ENCODE results near the gene B3GALT5.

Gene B3GALT5

GRCh38 chr21:39675993-39676661 lies 63.4 kb downstream of the B3GALT5 start:
- no peak overlapping the region for H3K23ac ChIP-seq (ENCODE audit: low read length in 2 of 2)
- no peak overlapping the region for H2BK12ac ChIP-seq (ENCODE audit: low read length in 2 of 2)
- WGBS = 31% methylated on average over 14 of the region's 14 CpGs
- no peak overlapping the region for H2BK15ac ChIP-seq (ENCODE audit: low read depth, poor library complexity, severe bottlenecking)
- H2AK5ac ChIP-seq (ENCODE audit: low read length, severe bottlenecking) = no peak overlapping the region
- no peak overlapping the region for H3K4me3 ChIP-seq (ENCODE audit: insufficient read depth in 1 of 2, low read depth in 1 of 2, low read length in 2 of 2)
- DNase-seq = peak; percentile 81
- H3K27me3 ChIP-seq (ENCODE audit: control insufficient read depth in 1 of 2, insufficient read depth in 1 of 2, low read length in 2 of 2) = no peaks in the 10 kb centered on the region
- no peak overlapping the region for H3K27ac ChIP-seq (ENCODE audit: low read length, poor library complexity, severe bottlenecking)
- no peak overlapping the region for H3K14ac ChIP-seq (ENCODE audit: low read length in 2 of 2)
- no peak overlapping the region for H3K4ac ChIP-seq (ENCODE audit: low read depth in 1 of 2, low read length in 2 of 2)
- H3K79me1 ChIP-seq (replicated peaks; ENCODE audit: low read length, poor library complexity, severe bottlenecking) = peaks cover 3% of the 10 kb centered on the region
- H3K4me2 ChIP-seq (ENCODE audit: low read length, poor library complexity, severe bottlenecking) = no peak overlapping the region
- H3K9ac ChIP-seq (ENCODE audit: low read length) = no peak overlapping the region
- no peak overlapping the region for H2BK120ac ChIP-seq (ENCODE audit: low read depth, low read length)
- no peak overlapping the region for H3K18ac ChIP-seq (ENCODE audit: low read depth in 1 of 2, low read length in 2 of 2)
- no peak overlapping the region for H2BK5ac ChIP-seq (ENCODE audit: low read depth, low read length, poor library complexity, severe bottlenecking)
- no peak overlapping the region for H2AFZ ChIP-seq (ENCODE audit: low read depth, low read length)
- no peak overlapping the region for H4K8ac ChIP-seq (ENCODE audit: low read length)
- H3K36me3 ChIP-seq (ENCODE audit: control insufficient read depth in 1 of 2, insufficient read depth in 2 of 2, low read depth in 1 of 2, low read length in 2 of 2) = no peaks in the 10 kb centered on the region
- peaks cover 7% of the 10 kb centered on the region for H3K4me1 ChIP-seq (ENCODE audit: control insufficient read depth, insufficient read depth, low read depth, low read length)
- no peaks in the 10 kb centered on the region for H3K9me3 ChIP-seq (ENCODE audit: control insufficient read depth, low read length)
- H4K91ac ChIP-seq (ENCODE audit: low read length) = no peak overlapping the region

GRCh38 chr21:39680216-39680615 lies 67.5 kb downstream of the B3GALT5 start:
- H2BK5ac ChIP-seq (ENCODE audit: low read depth, low read length, poor library complexity, severe bottlenecking) = no peak overlapping the region
- no peak overlapping the region for H3K9ac ChIP-seq (ENCODE audit: low read length)
- no peaks in the 10 kb centered on the region for H3K79me1 ChIP-seq (replicated peaks; ENCODE audit: low read length, poor library complexity, severe bottlenecking)
- no peak overlapping the region for H3K4me3 ChIP-seq (ENCODE audit: insufficient read depth in 1 of 2, low read depth in 1 of 2, low read length in 2 of 2)
- H2BK120ac ChIP-seq (ENCODE audit: low read depth, low read length) = no peak overlapping the region
- no peak overlapping the region for H3K14ac ChIP-seq (ENCODE audit: low read length in 2 of 2)
- H2AFZ ChIP-seq (ENCODE audit: low read depth, low read length) = no peak overlapping the region
- H2AK5ac ChIP-seq (ENCODE audit: low read length, severe bottlenecking) = no peak overlapping the region
- H3K36me3 ChIP-seq (ENCODE audit: control insufficient read depth in 1 of 2, insufficient read depth in 2 of 2, low read depth in 1 of 2, low read length in 2 of 2) = no peaks in the 10 kb centered on the region
- no peak for DNase-seq
- H3K9me3 ChIP-seq (ENCODE audit: control insufficient read depth, low read length) = no peaks in the 10 kb centered on the region
- H3K4ac ChIP-seq (ENCODE audit: low read depth in 1 of 2, low read length in 2 of 2) = no peak overlapping the region
- peaks cover 5% of the 10 kb centered on the region for H3K4me1 ChIP-seq (ENCODE audit: control insufficient read depth, insufficient read depth, low read depth, low read length)
- no peak overlapping the region for H3K4me2 ChIP-seq (ENCODE audit: low read length, poor library complexity, severe bottlenecking)
- H3K18ac ChIP-seq (ENCODE audit: low read depth in 1 of 2, low read length in 2 of 2) = no peak overlapping the region
- 93% methylated on average over 2 of the region's 4 CpGs for WGBS
- H2BK12ac ChIP-seq (ENCODE audit: low read length in 2 of 2) = no peak overlapping the region
- no peak overlapping the region for H4K91ac ChIP-seq (ENCODE audit: low read length)
- no peak overlapping the region for H2BK15ac ChIP-seq (ENCODE audit: low read depth, poor library complexity, severe bottlenecking)
- no peaks in the 10 kb centered on the region for H3K27me3 ChIP-seq (ENCODE audit: control insufficient read depth in 1 of 2, insufficient read depth in 1 of 2, low read length in 2 of 2)
- H3K23ac ChIP-seq (ENCODE audit: low read length in 2 of 2) = no peak overlapping the region
- no peak overlapping the region for H3K27ac ChIP-seq (ENCODE audit: low read length, poor library complexity, severe bottlenecking)
- H4K8ac ChIP-seq (ENCODE audit: low read length) = no peak overlapping the region

GRCh38 chr21:39681257-39681656 lies 68.5 kb downstream of the B3GALT5 start:
- H3K4me2 ChIP-seq (ENCODE audit: low read length, poor library complexity, severe bottlenecking) = no peak overlapping the region
- no peak overlapping the region for H2BK120ac ChIP-seq (ENCODE audit: low read depth, low read length)
- DNase-seq = peak; percentile 13
- H3K27me3 ChIP-seq (ENCODE audit: control insufficient read depth in 1 of 2, insufficient read depth in 1 of 2, low read length in 2 of 2) = no peaks in the 10 kb centered on the region
- no peak overlapping the region for H3K18ac ChIP-seq (ENCODE audit: low read depth in 1 of 2, low read length in 2 of 2)
- no peak overlapping the region for H4K8ac ChIP-seq (ENCODE audit: low read length)
- H4K91ac ChIP-seq (ENCODE audit: low read length) = no peak overlapping the region
- H2BK5ac ChIP-seq (ENCODE audit: low read depth, low read length, poor library complexity, severe bottlenecking) = no peak overlapping the region
- H2BK15ac ChIP-seq (ENCODE audit: low read depth, poor library complexity, severe bottlenecking) = no peak overlapping the region
- no peak overlapping the region for H2BK12ac ChIP-seq (ENCODE audit: low read length in 2 of 2)
- no peaks in the 10 kb centered on the region for H3K4me1 ChIP-seq (ENCODE audit: control insufficient read depth, insufficient read depth, low read depth, low read length)
- H3K14ac ChIP-seq (ENCODE audit: low read length in 2 of 2) = no peak overlapping the region
- no CpG with 5 or more reads among the region's 4 CpGs for WGBS
- no peaks in the 10 kb centered on the region for H3K36me3 ChIP-seq (ENCODE audit: control insufficient read depth in 1 of 2, insufficient read depth in 2 of 2, low read depth in 1 of 2, low read length in 2 of 2)
- H3K27ac ChIP-seq (ENCODE audit: low read length, poor library complexity, severe bottlenecking) = no peak overlapping the region
- H3K4me3 ChIP-seq (ENCODE audit: insufficient read depth in 1 of 2, low read depth in 1 of 2, low read length in 2 of 2) = no peak overlapping the region
- no peak overlapping the region for H3K9ac ChIP-seq (ENCODE audit: low read length)
- no peaks in the 10 kb centered on the region for H3K9me3 ChIP-seq (ENCODE audit: control insufficient read depth, low read length)
- no peaks in the 10 kb centered on the region for H3K79me1 ChIP-seq (replicated peaks; ENCODE audit: low read length, poor library complexity, severe bottlenecking)
- H2AFZ ChIP-seq (ENCODE audit: low read depth, low read length) = no peak overlapping the region
- H2AK5ac ChIP-seq (ENCODE audit: low read length, severe bottlenecking) = no peak overlapping the region
- H3K23ac ChIP-seq (ENCODE audit: low read length in 2 of 2) = no peak overlapping the region
- H3K4ac ChIP-seq (ENCODE audit: low read depth in 1 of 2, low read length in 2 of 2) = no peak overlapping the region

GRCh38 chr21:39681845-39682244 lies 69.1 kb downstream of the B3GALT5 start:
- Histone ChIP-seq H3K4ac (ENCODE audit: low read depth in 1 of 2, low read length in 2 of 2) (no peak overlapping the region), H3K27ac (ENCODE audit: low read length, poor library complexity, severe bottlenecking) (no peak overlapping the region), H2BK15ac (ENCODE audit: low read depth, poor library complexity, severe bottlenecking) (no peak overlapping the region), H3K18ac (ENCODE audit: low read depth in 1 of 2, low read length in 2 of 2) (no peak overlapping the region), H3K23ac (ENCODE audit: low read length in 2 of 2) (no peak overlapping the region), H2BK12ac (ENCODE audit: low read length in 2 of 2) (no peak overlapping the region), H3K27me3 (ENCODE audit: control insufficient read depth in 1 of 2, insufficient read depth in 1 of 2, low read length in 2 of 2) (no peaks in the 10 kb centered on the region), H3K14ac (ENCODE audit: low read length in 2 of 2) (no peak overlapping the region), H3K79me1 (replicated peaks; ENCODE audit: low read length, poor library complexity, severe bottlenecking) (no peaks in the 10 kb centered on the region), H3K9me3 (ENCODE audit: control insufficient read depth, low read length) (no peaks in the 10 kb centered on the region), H2AK5ac (ENCODE audit: low read length, severe bottlenecking) (no peak overlapping the region), H4K91ac (ENCODE audit: low read length) (no peak overlapping the region), H2BK120ac (ENCODE audit: low read depth, low read length) (no peak overlapping the region), H2BK5ac (ENCODE audit: low read depth, low read length, poor library complexity, severe bottlenecking) (no peak overlapping the region), H3K36me3 (ENCODE audit: control insufficient read depth in 1 of 2, insufficient read depth in 2 of 2, low read depth in 1 of 2, low read length in 2 of 2) (no peaks in the 10 kb centered on the region), H3K4me1 (ENCODE audit: control insufficient read depth, insufficient read depth, low read depth, low read length) (peaks cover 2% of the 10 kb centered on the region), H4K8ac (ENCODE audit: low read length) (no peak overlapping the region), H3K4me2 (ENCODE audit: low read length, poor library complexity, severe bottlenecking) (no peak overlapping the region), H3K9ac (ENCODE audit: low read length) (no peak overlapping the region), H3K4me3 (ENCODE audit: insufficient read depth in 1 of 2, low read depth in 1 of 2, low read length in 2 of 2) (no peak overlapping the region), H2AFZ (ENCODE audit: low read depth, low read length) (no peak overlapping the region)
- peak; percentile 60 for DNase-seq
- 75% methylated on average over 1 of the region's 2 CpGs for WGBS

Data from mesenchymal stem cell (in vitro differentiated cells and primary cell).